ENCODE results near the gene PDGFB.

Gene PDGFB

DNA sequence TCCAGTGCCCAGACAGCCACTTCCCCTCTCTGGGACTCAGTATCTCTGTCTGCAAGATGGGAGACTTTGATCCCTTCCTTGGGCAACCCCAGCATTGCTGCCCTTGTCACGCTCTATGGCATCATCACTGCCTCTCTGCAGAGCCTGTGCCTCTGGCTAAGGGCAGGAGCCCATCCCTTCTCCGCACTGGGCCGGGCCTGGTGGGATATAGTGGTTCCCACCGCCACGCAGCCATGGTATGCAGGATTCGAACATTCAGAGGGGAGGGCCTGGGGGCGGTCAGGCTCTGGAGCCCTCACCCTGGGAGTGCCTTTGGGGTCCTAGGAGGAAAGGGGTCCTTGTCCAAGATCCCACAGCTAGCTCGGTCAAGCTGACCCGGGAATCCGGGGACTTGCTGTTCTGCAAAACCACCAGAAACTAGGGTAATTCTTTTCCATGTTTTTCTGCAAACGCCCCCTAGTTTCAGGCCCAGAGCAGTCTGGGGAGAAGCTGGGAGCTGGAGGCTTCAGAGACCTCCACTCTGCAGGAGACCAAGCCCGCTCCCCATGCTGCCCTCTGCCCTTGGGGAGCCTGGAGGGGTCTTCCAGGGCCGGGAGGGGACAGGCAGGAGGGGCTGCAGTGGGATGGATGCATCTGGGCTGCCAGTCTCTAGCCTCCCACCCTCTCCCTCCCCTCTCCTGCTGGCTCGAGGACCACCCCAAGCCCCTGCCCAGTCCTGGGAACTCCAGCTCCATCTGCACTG lies 67.9 kb downstream of the PDGFB start:
- Histone ChIP-seq H3K36me3 (no peaks in the 10 kb centered on the region), H3K27ac (0 out of 2 replicates have a peak overlapping the region, but pooled peaks have one; percentile 29), H3K9me3 (ENCODE audit: severe bottlenecking) (no peaks in the 10 kb centered on the region), H3K4me3 (ENCODE audit: low read depth, low read length) (no peak overlapping the region), H3K27me3 (ENCODE audit: insufficient read depth, low read depth, severe bottlenecking) (no peaks in the 10 kb centered on the region)
- TF ChIP-seq, protein P1, sequence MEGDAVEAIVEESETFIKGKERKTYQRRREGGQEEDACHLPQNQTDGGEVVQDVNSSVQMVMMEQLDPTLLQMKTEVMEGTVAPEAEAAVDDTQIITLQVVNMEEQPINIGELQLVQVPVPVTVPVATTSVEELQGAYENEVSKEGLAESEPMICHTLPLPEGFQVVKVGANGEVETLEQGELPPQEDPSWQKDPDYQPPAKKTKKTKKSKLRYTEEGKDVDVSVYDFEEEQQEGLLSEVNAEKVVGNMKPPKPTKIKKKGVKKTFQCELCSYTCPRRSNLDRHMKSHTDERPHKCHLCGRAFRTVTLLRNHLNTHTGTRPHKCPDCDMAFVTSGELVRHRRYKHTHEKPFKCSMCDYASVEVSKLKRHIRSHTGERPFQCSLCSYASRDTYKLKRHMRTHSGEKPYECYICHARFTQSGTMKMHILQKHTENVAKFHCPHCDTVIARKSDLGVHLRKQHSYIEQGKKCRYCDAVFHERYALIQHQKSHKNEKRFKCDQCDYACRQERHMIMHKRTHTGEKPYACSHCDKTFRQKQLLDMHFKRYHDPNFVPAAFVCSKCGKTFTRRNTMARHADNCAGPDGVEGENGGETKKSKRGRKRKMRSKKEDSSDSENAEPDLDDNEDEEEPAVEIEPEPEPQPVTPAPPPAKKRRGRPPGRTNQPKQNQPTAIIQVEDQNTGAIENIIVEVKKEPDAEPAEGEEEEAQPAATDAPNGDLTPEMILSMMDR (IDR thresholded peaks at IDR 0.05; ENCODE audit: low read depth, low read length), result no peak
- no peak for DNase-seq

DNA sequence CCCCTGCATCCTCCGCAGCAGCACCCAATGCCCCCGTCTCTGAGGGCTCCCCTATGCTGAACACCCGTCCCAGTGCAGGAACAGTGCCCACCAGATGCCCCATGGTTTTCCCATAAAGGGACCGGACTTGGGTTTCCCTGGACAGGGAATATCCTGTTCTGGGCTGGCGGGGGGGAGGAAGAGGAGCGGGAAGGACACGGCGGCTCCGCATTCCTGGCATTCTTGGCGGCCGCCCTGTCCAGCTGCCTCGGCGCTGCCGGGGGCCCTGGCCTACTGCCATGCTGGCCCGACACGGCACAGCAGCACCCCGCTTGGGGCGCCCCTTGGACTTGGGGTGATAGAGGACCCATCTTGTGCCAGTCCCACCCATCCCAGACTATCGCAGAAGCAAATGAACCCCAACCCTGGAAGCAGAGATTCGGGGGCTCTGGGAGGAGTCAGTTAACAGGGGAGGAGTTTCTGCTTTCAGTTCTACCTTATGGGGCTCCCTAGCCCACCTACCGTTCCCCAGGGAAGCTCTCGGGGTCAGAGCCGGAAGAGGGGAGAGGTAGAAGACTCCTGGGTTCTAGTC lies 68.6 kb downstream of the PDGFB start:
- no peak for DNase-seq
- Histone ChIP-seq H3K9me3 (ENCODE audit: severe bottlenecking) (no peaks in the 10 kb centered on the region), H3K27me3 (ENCODE audit: insufficient read depth, low read depth, severe bottlenecking) (no peaks in the 10 kb centered on the region), H3K27ac (no peak overlapping the region), H3K4me3 (ENCODE audit: low read depth, low read length) (no peak overlapping the region), H3K36me3 (no peaks in the 10 kb centered on the region)
- TF ChIP-seq, protein P1 (IDR thresholded peaks at IDR 0.05; ENCODE audit: low read depth, low read length), result no peak

DNA sequence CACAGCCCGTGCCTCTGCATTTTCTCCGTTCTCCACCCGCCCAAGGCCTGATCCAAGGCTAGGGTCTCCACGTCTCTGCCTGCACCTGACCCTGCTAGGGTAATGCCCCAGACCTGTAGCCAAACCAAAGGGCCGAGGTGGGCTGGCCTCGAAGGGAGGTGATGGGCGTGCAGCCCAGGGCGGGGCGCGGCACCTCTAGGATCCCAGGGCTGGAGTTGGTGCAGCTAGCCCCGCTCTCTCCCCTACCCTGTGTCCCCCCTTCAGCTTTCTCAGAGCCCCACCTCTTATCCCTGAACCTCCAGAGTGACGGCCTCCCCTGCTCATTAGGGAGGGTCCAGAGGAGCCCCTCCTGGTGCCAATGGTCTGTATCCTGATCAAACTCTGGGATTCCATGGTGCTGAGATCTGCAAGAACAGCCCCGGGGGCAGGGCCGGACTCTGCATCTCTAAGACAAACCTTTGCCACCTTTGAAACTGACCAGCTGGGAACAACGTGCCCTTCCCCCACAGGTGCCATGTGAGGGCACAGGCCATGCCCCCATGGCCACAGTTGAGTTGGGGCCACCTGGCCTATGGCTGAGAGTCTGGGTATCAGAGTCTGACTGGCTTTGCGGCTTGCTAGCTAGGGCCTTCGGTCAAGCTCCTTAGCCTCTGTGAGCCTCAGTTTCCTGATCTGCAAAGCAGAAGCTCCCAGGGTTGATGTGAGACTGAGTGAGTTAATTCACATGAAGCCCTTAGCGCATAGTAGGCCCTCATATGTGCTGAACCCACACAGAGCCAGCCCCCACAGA lies 69.2 kb downstream of the PDGFB start:
- Histone ChIP-seq H3K36me3 (no peaks in the 10 kb centered on the region), H3K27ac (no peak overlapping the region), H3K4me3 (ENCODE audit: low read depth, low read length) (no peak overlapping the region), H3K9me3 (ENCODE audit: severe bottlenecking) (no peaks in the 10 kb centered on the region), H3K27me3 (ENCODE audit: insufficient read depth, low read depth, severe bottlenecking) (no peaks in the 10 kb centered on the region)
- TF ChIP-seq, protein P1 (IDR thresholded peaks at IDR 0.05; ENCODE audit: low read depth, low read length), result no peak
- no peak for DNase-seq

DNA sequence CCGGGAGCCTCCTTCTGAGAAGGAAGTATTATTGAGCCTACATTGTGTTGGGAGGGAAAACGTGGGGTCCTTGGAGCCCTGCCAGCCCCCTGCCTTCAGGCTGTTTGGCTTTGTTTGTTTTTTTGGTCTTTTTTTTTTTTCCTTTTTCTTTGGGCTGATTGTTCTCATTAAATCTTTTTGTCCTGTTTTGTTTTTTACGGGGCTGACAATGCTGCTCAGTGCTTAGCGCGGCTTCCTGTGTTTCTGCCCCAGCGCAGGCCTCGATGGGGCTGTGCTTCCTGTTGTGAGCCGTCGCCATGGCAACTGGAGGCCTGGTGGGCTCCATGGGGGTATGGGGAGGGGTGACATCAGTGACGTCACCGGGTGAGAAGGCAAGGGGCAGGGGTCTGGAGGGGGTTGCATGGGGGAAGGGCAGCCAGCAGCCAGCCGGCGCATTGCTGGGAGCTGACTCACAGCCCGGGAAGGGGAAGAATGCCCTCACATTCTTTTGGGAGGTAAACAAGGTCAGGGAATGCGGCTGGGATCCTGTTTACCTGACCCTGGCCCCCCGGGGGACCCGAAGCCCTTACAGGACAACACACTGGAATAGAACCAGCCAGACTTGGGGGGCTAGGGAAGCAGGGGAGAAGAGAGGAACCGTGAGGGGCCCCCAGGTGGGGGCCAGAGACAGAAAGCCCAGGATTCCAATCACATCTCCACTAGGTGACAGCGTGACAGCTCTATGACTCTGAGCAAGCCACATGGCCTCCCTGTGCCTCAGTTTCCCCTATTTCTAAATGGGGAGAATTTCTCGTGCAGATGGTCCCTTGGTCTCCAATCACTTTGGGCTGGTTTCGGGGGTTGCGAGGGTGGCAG lies 70.1 kb downstream of the PDGFB start:
- no peak overlapping the region for H3K4me3 ChIP-seq (ENCODE audit: low read depth, low read length)
- H3K27ac ChIP-seq, result no peak overlapping the region
- H3K9me3 ChIP-seq (ENCODE audit: severe bottlenecking), result no peaks in the 10 kb centered on the region
- H3K36me3 ChIP-seq, result no peaks in the 10 kb centered on the region
- TF ChIP-seq, protein P1 (IDR thresholded peaks at IDR 0.05; ENCODE audit: low read depth, low read length), result no peak
- H3K27me3 ChIP-seq (ENCODE audit: insufficient read depth, low read depth, severe bottlenecking), result no peaks in the 10 kb centered on the region
- DNase-seq, result no peak

DNA sequence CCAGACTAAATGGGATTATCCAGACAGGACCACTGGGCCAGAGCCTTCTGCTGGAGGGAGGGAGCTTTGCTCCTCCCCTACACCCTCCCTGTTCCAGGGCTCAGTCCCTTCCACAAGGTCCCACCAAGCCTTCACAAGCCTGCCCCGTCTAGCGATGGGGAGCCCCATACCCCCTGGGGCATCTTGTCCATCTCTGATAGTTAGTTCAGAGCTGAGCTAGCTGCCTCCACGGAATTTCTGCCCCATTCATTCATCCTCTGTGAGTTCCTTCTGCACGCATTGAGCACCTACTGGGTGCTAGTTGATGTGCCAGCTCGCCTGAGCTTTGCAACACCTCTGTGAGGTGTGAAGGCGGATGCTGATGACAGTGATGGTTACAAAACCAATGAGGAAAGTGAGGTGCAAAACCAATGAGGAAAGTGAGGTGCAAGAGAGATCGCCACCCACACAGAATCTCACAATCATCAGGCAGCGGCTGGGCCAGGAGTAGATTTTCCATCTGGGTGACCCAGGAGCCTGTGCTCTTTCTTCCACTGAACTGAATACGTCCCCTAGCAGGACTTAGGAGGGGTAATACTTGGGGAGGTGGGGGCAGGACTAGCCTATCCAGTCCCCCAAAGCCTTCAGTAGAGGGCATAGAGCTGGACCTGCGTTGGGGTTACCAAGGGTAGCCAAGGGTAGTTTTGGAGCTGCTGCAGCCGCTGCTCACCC lies 70.8 kb downstream of the PDGFB start:
- TF ChIP-seq, protein P1 (IDR thresholded peaks at IDR 0.05; ENCODE audit: low read depth, low read length), result no peak
- no peak overlapping the region for H3K4me3 ChIP-seq (ENCODE audit: low read depth, low read length)
- no peaks in the 10 kb centered on the region for H3K27me3 ChIP-seq (ENCODE audit: insufficient read depth, low read depth, severe bottlenecking)
- no peak overlapping the region for H3K27ac ChIP-seq
- no peaks in the 10 kb centered on the region for H3K36me3 ChIP-seq
- no peak for DNase-seq
- H3K9me3 ChIP-seq (ENCODE audit: severe bottlenecking), result no peaks in the 10 kb centered on the region
